ENCODE results near the gene OTOG. TPM values are rescaled to one million over a fixed set of nuclear protein-coding genes. Genes with fewer than 3 reads are reported as not detected.

Gene OTOG
- total and polyA plus RNA-seq, 7 experiments from 2014 or later: not detected

DNA sequence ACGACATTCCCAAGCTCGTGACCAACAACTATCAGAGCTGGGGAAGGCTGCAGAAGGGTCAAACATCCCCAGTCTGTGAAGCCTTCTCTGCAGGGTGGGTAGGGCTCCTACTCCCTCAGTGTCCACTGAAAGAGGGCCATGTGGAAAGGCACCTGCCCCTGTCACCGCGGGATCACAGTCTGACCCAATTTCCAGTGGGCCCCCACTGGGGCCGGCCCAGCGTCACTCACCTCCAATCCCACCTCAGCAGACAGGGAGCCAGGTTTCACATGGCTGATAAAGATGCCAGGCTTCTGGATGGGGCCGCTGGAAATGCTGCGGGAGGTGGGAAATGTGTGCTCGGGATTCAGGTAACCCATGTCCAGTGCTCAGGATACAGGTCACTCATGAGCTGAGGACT, 22.8 kb upstream of the OTOG start:
- Mint-ChIP-seq H3K4me3 (no peak overlapping the region), H3K4me1 (no peaks in the 10 kb centered on the region), H3K27ac (no peak overlapping the region), H3K36me3 (no peaks in the 10 kb centered on the region), H3K9me3 (no peaks in the 10 kb centered on the region), H3K27me3 (peaks cover 0 to 3% (median 0%) of the 10 kb centered on the region in 5 donors)
- ATAC-seq: no peak
- H3K27me3 ChIP-seq (ENCODE audit: control insufficient read depth in 2 of 2, insufficient read depth in 2 of 2, low read length in 2 of 2): no peaks in the 10 kb centered on the region
- no peak for DNase-seq
- intact Hi-C loops (cut with micrococcal nuclease): no loop called here
- H3K27ac ChIP-seq (ENCODE audit: low read depth, low read length): no peak overlapping the region
- no peaks in the 10 kb centered on the region for H3K9me3 ChIP-seq (ENCODE audit: control insufficient read depth in 2 of 3, low read length in 3 of 3)
- H3K36me3 ChIP-seq (ENCODE audit: control insufficient read depth in 2 of 3, insufficient read depth in 3 of 3, low read length in 3 of 3): no peaks in the 10 kb centered on the region
- ChIA-PET POLR2A (no interaction called here), CTCF (interaction anchor here (0.9 kb wide), 1 partner anchor 139 kb away, joined by 4 read pairs; no protein-coding TSS in a partner anchor)
- H3K4me1 ChIP-seq (ENCODE audit: control insufficient read depth in 2 of 2, insufficient read depth in 2 of 2, low read length in 2 of 2): no peaks in the 10 kb centered on the region
- no peak overlapping the region for H3K4me3 ChIP-seq (ENCODE audit: low read length)

GRCh38 chr11:17525570-17525969, 21.5 kb upstream of the OTOG start:
- POLR2A ChIA-PET: no interaction called here

GRCh38 chr11:17526326-17526725, 20.7 kb upstream of the OTOG start:
- Histone ChIP-seq H3K27me3 (ENCODE audit: control insufficient read depth in 2 of 2, insufficient read depth in 2 of 2, low read length in 2 of 2) (no peaks in the 10 kb centered on the region), H3K4me3 (ENCODE audit: low read length) (no peak overlapping the region), H3K4me1 (ENCODE audit: control insufficient read depth in 2 of 2, insufficient read depth in 2 of 2, low read length in 2 of 2) (no peaks in the 10 kb centered on the region), H3K27ac (ENCODE audit: low read depth, low read length) (no peak overlapping the region), H3K36me3 (ENCODE audit: control insufficient read depth in 2 of 3, insufficient read depth in 3 of 3, low read length in 3 of 3) (no peaks in the 10 kb centered on the region), H3K9me3 (ENCODE audit: control insufficient read depth in 2 of 3, low read length in 3 of 3) (no peaks in the 10 kb centered on the region)
- Mint-ChIP-seq H3K36me3 (no peaks in the 10 kb centered on the region), H3K4me3 (no peak overlapping the region), H3K27ac (no peak overlapping the region), H3K4me1 (no peaks in the 10 kb centered on the region), H3K9me3 (no peaks in the 10 kb centered on the region), H3K27me3 (no peaks in the 10 kb centered on the region)
- ChIA-PET POLR2A (no interaction called here), CTCF (no interaction called here)
- no peak for DNase-seq
- intact Hi-C loops (cut with micrococcal nuclease): no loop called here
- no peak for ATAC-seq

More at GRCh38 chr11:17525570-17525969, 21.5 kb upstream of the OTOG start:
- Histone ChIP-seq H3K27ac (ENCODE audit: low read depth, low read length) (no peak overlapping the region), H3K27me3 (ENCODE audit: control insufficient read depth in 2 of 2, insufficient read depth in 2 of 2, low read length in 2 of 2) (no peaks in the 10 kb centered on the region), H3K4me3 (ENCODE audit: low read length) (no peak overlapping the region), H3K4me1 (ENCODE audit: control insufficient read depth in 2 of 2, insufficient read depth in 2 of 2, low read length in 2 of 2) (no peaks in the 10 kb centered on the region), H3K36me3 (ENCODE audit: control insufficient read depth in 2 of 3, insufficient read depth in 3 of 3, low read length in 3 of 3) (no peaks in the 10 kb centered on the region), H3K9me3 (ENCODE audit: control insufficient read depth in 2 of 3, low read length in 3 of 3) (no peaks in the 10 kb centered on the region)
- Mint-ChIP-seq H3K27me3 (peaks cover 0 to 3% (median 0%) of the 10 kb centered on the region in 5 donors), H3K36me3 (no peaks in the 10 kb centered on the region), H3K9me3 (no peaks in the 10 kb centered on the region), H3K4me1 (no peaks in the 10 kb centered on the region), H3K27ac (no peak overlapping the region), H3K4me3 (no peak overlapping the region)
- CTCF ChIA-PET: interaction anchor here (0.8 kb wide), 1 partner anchor 295 kb away, joined by 3 read pairs; no protein-coding TSS in a partner anchor
- DNase-seq: no peak
- ATAC-seq: no peak
- intact Hi-C loops (cut with micrococcal nuclease): no loop called here

- Mint-ChIP-seq H3K4me3 (no peak overlapping the region), H3K4me1 (no peaks in the 10 kb centered on the region), H3K27me3 (peaks cover 0 to 5% (median 4%) of the 10 kb centered on the region in 5 donors), H3K9me3 (no peaks in the 10 kb centered on the region), H3K36me3 (no peaks in the 10 kb centered on the region), H3K27ac (no peak overlapping the region)
- POLR2A ChIA-PET: no interaction called here
- Histone ChIP-seq H3K9me3 (ENCODE audit: control insufficient read depth in 2 of 3, low read length in 3 of 3) (no peaks in the 10 kb centered on the region), H3K27ac (ENCODE audit: low read depth, low read length) (no peak overlapping the region), H3K4me1 (ENCODE audit: control insufficient read depth in 2 of 2, insufficient read depth in 2 of 2, low read length in 2 of 2) (no peaks in the 10 kb centered on the region), H3K4me3 (ENCODE audit: low read length) (no peak overlapping the region), H3K27me3 (ENCODE audit: control insufficient read depth in 2 of 2, insufficient read depth in 2 of 2, low read length in 2 of 2) (no peaks in the 10 kb centered on the region), H3K36me3 (ENCODE audit: control insufficient read depth in 2 of 3, insufficient read depth in 3 of 3, low read length in 3 of 3) (no peaks in the 10 kb centered on the region)
- ATAC-seq (no peak), DNase-seq (no peak)
- intact Hi-C loops (cut with micrococcal nuclease): no loop called here
- CTCF ChIA-PET: interaction anchor here (1.4 kb wide), 1 partner anchor 143 kb away, joined by 7 read pairs; no protein-coding TSS in a partner anchor
Observed at GRCh38 chr11:17526931-17527627, 20.0 kb upstream of the OTOG start.

DNA sequence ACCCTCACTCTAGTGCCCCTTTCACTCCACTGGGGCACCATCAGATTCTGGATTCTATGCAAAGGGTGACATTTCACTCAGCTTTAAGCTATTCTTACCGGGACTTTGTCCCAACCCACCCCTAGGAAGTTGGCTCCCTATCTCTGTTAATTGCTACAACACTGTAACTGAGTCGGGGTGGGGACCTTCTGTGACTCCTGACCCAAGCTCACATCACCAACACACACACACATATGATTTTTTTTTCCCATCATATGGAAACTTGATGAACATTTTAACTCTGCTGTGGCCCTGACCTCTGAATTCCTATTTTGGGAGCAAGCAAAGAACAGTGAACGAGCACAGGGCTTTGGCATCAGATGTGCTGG, 19.4 kb upstream of the OTOG start:
- no peak overlapping the region for H3K4me3 Mint-ChIP-seq
- H3K27me3 Mint-ChIP-seq: peaks cover 0 to 7% (median 4%) of the 10 kb centered on the region in 5 donors
- H3K9me3 Mint-ChIP-seq: no peaks in the 10 kb centered on the region
- H3K4me3 ChIP-seq (ENCODE audit: low read length): no peak overlapping the region
- no peaks in the 10 kb centered on the region for H3K4me1 Mint-ChIP-seq
- no peaks in the 10 kb centered on the region for H3K9me3 ChIP-seq (ENCODE audit: control insufficient read depth in 2 of 3, low read length in 3 of 3)
- H3K4me1 ChIP-seq (ENCODE audit: control insufficient read depth in 2 of 2, insufficient read depth in 2 of 2, low read length in 2 of 2): no peaks in the 10 kb centered on the region
- ATAC-seq (no peak), DNase-seq (no peak)
- ChIA-PET POLR2A (no interaction called here), CTCF (interaction anchor here (0.5 to 1.4 kb wide), 5 partner anchors 24 to 298 kb away, joined by 3 to 7 read pairs (median 4); no protein-coding TSS in a partner anchor)
- H3K27me3 ChIP-seq (ENCODE audit: control insufficient read depth in 2 of 2, insufficient read depth in 2 of 2, low read length in 2 of 2): no peaks in the 10 kb centered on the region
- no peaks in the 10 kb centered on the region for H3K36me3 ChIP-seq (ENCODE audit: control insufficient read depth in 2 of 3, insufficient read depth in 3 of 3, low read length in 3 of 3)
- no peak overlapping the region for H3K27ac ChIP-seq (ENCODE audit: low read depth, low read length)
- intact Hi-C loops (cut with micrococcal nuclease): no loop called here
- H3K27ac Mint-ChIP-seq: no peak overlapping the region
- no peaks in the 10 kb centered on the region for H3K36me3 Mint-ChIP-seq

- Mint-ChIP-seq H3K36me3 (no peaks in the 10 kb centered on the region), H3K4me3 (no peak overlapping the region), H3K4me1 (no peaks in the 10 kb centered on the region), H3K27ac (no peak overlapping the region), H3K9me3 (no peaks in the 10 kb centered on the region), H3K27me3 (peaks cover 0 to 7% (median 4%) of the 10 kb centered on the region in 5 donors)
- Histone ChIP-seq H3K36me3 (ENCODE audit: control insufficient read depth in 2 of 3, insufficient read depth in 3 of 3, low read length in 3 of 3) (no peaks in the 10 kb centered on the region), H3K4me1 (ENCODE audit: control insufficient read depth in 2 of 2, insufficient read depth in 2 of 2, low read length in 2 of 2) (no peaks in the 10 kb centered on the region), H3K9me3 (ENCODE audit: control insufficient read depth in 2 of 3, low read length in 3 of 3) (no peaks in the 10 kb centered on the region), H3K27me3 (ENCODE audit: control insufficient read depth in 2 of 2, insufficient read depth in 2 of 2, low read length in 2 of 2) (no peaks in the 10 kb centered on the region), H3K4me3 (ENCODE audit: low read length) (no peak overlapping the region), H3K27ac (ENCODE audit: low read depth, low read length) (no peak overlapping the region)
- POLR2A ChIA-PET: no interaction called here
- peak; percentile 52 for ATAC-seq
- CTCF ChIA-PET: interaction anchor here (0.5 to 1.4 kb wide), 7 partner anchors 25 to 708 kb away, joined by 3 to 7 read pairs (median 3); no protein-coding TSS in a partner anchor
- intact Hi-C loops (cut with micrococcal nuclease): loop anchor here (1.0 kb wide), 2 partner anchors 144 to 298 kb away; no protein-coding TSS in a partner anchor
- DNase-seq: peak in 6 of 9 donors; percentile 14 to 49 (median 28)
Observed at GRCh38 chr11:17528181-17528691, 18.8 kb upstream of the OTOG start.
